ENCODE results near the gene SPIRE1. TPM values are rescaled to one million over a fixed set of nuclear protein-coding genes. Genes with fewer than 3 reads are reported as not detected.
"Not testable (repeated sequence)": the region's sequence is repeated elsewhere in the genome, so short reads cannot be mapped to it uniquely, and the experiment has no call there.

Gene SPIRE1
- total RNA-seq, 2 donors from 2014 or later = 5.7 to 7.4 TPM

- H3K36me3 Mint-ChIP-seq (ENCODE audit: insufficient read depth in 2 of 2) = peaks cover 2 to 8% of the 10 kb centered on the region in 2 donors
- H3K27ac Mint-ChIP-seq = no peak overlapping the region
- peaks cover 5% of the 10 kb centered on the region in 2 donors for H3K9me3 Mint-ChIP-seq
- ATAC-seq (replicated peaks in 1 of 2) (no peak), DNase-seq (no peak)
- H3K4me3 Mint-ChIP-seq = no peak overlapping the region
- H3K4me1 Mint-ChIP-seq (ENCODE audit: low read depth) = no peaks in the 10 kb centered on the region
- peaks cover 6% of the 10 kb centered on the region for H3K27me3 Mint-ChIP-seq (ENCODE audit: low read depth)
Measured at GRCh38 chr18:12552879-12553242, 105.0 kb downstream of the SPIRE1 start.

- H3K4me1 Mint-ChIP-seq (ENCODE audit: low read depth); ATAC-seq (replicated peaks in 1 of 2); H3K4me3 Mint-ChIP-seq; H3K27me3 Mint-ChIP-seq (ENCODE audit: low read depth); H3K9me3 Mint-ChIP-seq; H3K36me3 Mint-ChIP-seq (ENCODE audit: insufficient read depth in 2 of 2); DNase-seq; H3K27ac Mint-ChIP-seq: not testable (repeated sequence)
Measured at GRCh38 chr18:12551943-12552878, 105.7 kb downstream of the SPIRE1 start.

GRCh38 chr18:12551466-12551865 is 106.4 kb downstream of the SPIRE1 start:
- not testable (repeated sequence) for H3K4me3 Mint-ChIP-seq; H3K36me3 Mint-ChIP-seq (ENCODE audit: insufficient read depth in 2 of 2); DNase-seq; H3K4me1 Mint-ChIP-seq (ENCODE audit: low read depth); H3K27me3 Mint-ChIP-seq (ENCODE audit: low read depth); ATAC-seq (replicated peaks in 1 of 2); H3K27ac Mint-ChIP-seq; H3K9me3 Mint-ChIP-seq

GRCh38 chr18:12543697-12544096 is 114.2 kb downstream of the SPIRE1 start:
- Mint-ChIP-seq H3K4me1 (ENCODE audit: low read depth) (peaks cover 13% of the 10 kb centered on the region), H3K27ac (peak overlapping the region; percentile 57), H3K4me3 (no peak overlapping the region), H3K9me3 (peaks cover 1 to 8% of the 10 kb centered on the region in 2 donors), H3K27me3 (ENCODE audit: low read depth) (no peaks in the 10 kb centered on the region), H3K36me3 (ENCODE audit: insufficient read depth in 2 of 2) (peaks cover 7 to 8% of the 10 kb centered on the region in 2 donors)
- DNase-seq (no peak), ATAC-seq (replicated peaks in 1 of 2) (peak; percentile 18 to 25)

GRCh38 chr18:12540751-12541150 is 117.2 kb downstream of the SPIRE1 start:
- no peak overlapping the region for H3K27ac Mint-ChIP-seq
- H3K4me1 Mint-ChIP-seq (ENCODE audit: low read depth) = peaks cover 13% of the 10 kb centered on the region
- no peak for DNase-seq
- H3K36me3 Mint-ChIP-seq (ENCODE audit: insufficient read depth in 2 of 2) = peaks cover 7 to 8% of the 10 kb centered on the region in 2 donors
- no peak overlapping the region for H3K4me3 Mint-ChIP-seq
- peaks cover 3 to 8% of the 10 kb centered on the region in 2 donors for H3K9me3 Mint-ChIP-seq
- H3K27me3 Mint-ChIP-seq (ENCODE audit: low read depth) = no peaks in the 10 kb centered on the region
- no peak for ATAC-seq (replicated peaks in 1 of 2)

GRCh38 chr18:12539158-12539557 is 118.7 kb downstream of the SPIRE1 start:
- H3K36me3 Mint-ChIP-seq (ENCODE audit: insufficient read depth in 2 of 2); H3K4me1 Mint-ChIP-seq (ENCODE audit: low read depth); H3K27ac Mint-ChIP-seq; H3K27me3 Mint-ChIP-seq (ENCODE audit: low read depth); H3K9me3 Mint-ChIP-seq; ATAC-seq (replicated peaks in 1 of 2); H3K4me3 Mint-ChIP-seq; DNase-seq: not testable (repeated sequence)

- DNase-seq (no peak), ATAC-seq (replicated peaks in 1 of 2) (no peak)
- Mint-ChIP-seq H3K4me1 (ENCODE audit: low read depth) (no peaks in the 10 kb centered on the region), H3K4me3 (no peak overlapping the region), H3K36me3 (ENCODE audit: insufficient read depth in 2 of 2) (peaks cover 0 to under 1% of the 10 kb centered on the region in 2 donors), H3K9me3 (peaks cover 3% of the 10 kb centered on the region in 2 donors), H3K27me3 (ENCODE audit: low read depth) (no peaks in the 10 kb centered on the region), H3K27ac (no peak overlapping the region)
Measured at GRCh38 chr18:12534820-12535219, 123.1 kb downstream of the SPIRE1 start.

- ATAC-seq (replicated peaks in 1 of 2) (no peak), DNase-seq (no peak)
- Mint-ChIP-seq H3K27me3 (ENCODE audit: low read depth) (no peaks in the 10 kb centered on the region), H3K36me3 (ENCODE audit: insufficient read depth in 2 of 2) (no peaks in the 10 kb centered on the region), H3K27ac (no peak overlapping the region), H3K4me1 (ENCODE audit: low read depth) (no peaks in the 10 kb centered on the region), H3K9me3 (no peaks in the 10 kb centered on the region), H3K4me3 (no peak overlapping the region)
Measured at GRCh38 chr18:12532661-12533060, 125.2 kb downstream of the SPIRE1 start.

- no peak for ATAC-seq (replicated peaks in 1 of 2)
- H3K36me3 Mint-ChIP-seq (ENCODE audit: insufficient read depth in 2 of 2) = no peaks in the 10 kb centered on the region
Measured at GRCh38 chr18:12531749-12532148, 126.2 kb downstream of the SPIRE1 start.

GRCh38 chr18:12520442-12520992 is 137.4 kb downstream of the SPIRE1 start:
- H3K27me3 Mint-ChIP-seq (ENCODE audit: low read depth) = no peaks in the 10 kb centered on the region
- H3K4me3 Mint-ChIP-seq = no peak overlapping the region
- no peak overlapping the region for H3K27ac Mint-ChIP-seq
- no peaks in the 10 kb centered on the region for H3K9me3 Mint-ChIP-seq
- DNase-seq (no peak), ATAC-seq (replicated peaks in 1 of 2) (no peak)
- H3K4me1 Mint-ChIP-seq (ENCODE audit: low read depth) = no peaks in the 10 kb centered on the region
- no peaks in the 10 kb centered on the region for H3K36me3 Mint-ChIP-seq (ENCODE audit: insufficient read depth in 2 of 2)

More at GRCh38 chr18:12531749-12532148, 126.2 kb downstream of the SPIRE1 start:
- H3K27me3 Mint-ChIP-seq (ENCODE audit: low read depth) = no peaks in the 10 kb centered on the region
- H3K4me1 Mint-ChIP-seq (ENCODE audit: low read depth) = no peaks in the 10 kb centered on the region
- no peak overlapping the region for H3K27ac Mint-ChIP-seq
- no peak for DNase-seq
- H3K4me3 Mint-ChIP-seq = no peak overlapping the region
- no peaks in the 10 kb centered on the region for H3K9me3 Mint-ChIP-seq

GRCh38 chr18:12518832-12519531 is 138.9 kb downstream of the SPIRE1 start:
- Mint-ChIP-seq H3K4me3 (no peak overlapping the region), H3K9me3 (no peaks in the 10 kb centered on the region), H3K4me1 (ENCODE audit: low read depth) (no peaks in the 10 kb centered on the region), H3K27ac (no peak overlapping the region), H3K27me3 (ENCODE audit: low read depth) (no peaks in the 10 kb centered on the region), H3K36me3 (ENCODE audit: insufficient read depth in 2 of 2) (no peaks in the 10 kb centered on the region)
- ATAC-seq (replicated peaks in 1 of 2) (no peak), DNase-seq (no peak)

- Mint-ChIP-seq H3K27me3 (ENCODE audit: low read depth) (no peaks in the 10 kb centered on the region), H3K27ac (no peak overlapping the region), H3K9me3 (no peaks in the 10 kb centered on the region), H3K36me3 (ENCODE audit: insufficient read depth in 2 of 2) (no peaks in the 10 kb centered on the region), H3K4me3 (no peak overlapping the region), H3K4me1 (ENCODE audit: low read depth) (no peaks in the 10 kb centered on the region)
- ATAC-seq (replicated peaks in 1 of 2) (no peak), DNase-seq (no peak)
Measured at GRCh38 chr18:12518326-12518725, 139.6 kb downstream of the SPIRE1 start.

GRCh38 chr18:12517142-12517825 is 140.6 kb downstream of the SPIRE1 start:
- ATAC-seq (replicated peaks in 1 of 2) (no peak), DNase-seq (no peak)
- no peak overlapping the region for H3K4me3 Mint-ChIP-seq
- no peaks in the 10 kb centered on the region for H3K27me3 Mint-ChIP-seq (ENCODE audit: low read depth)
- no peak overlapping the region for H3K27ac Mint-ChIP-seq
- H3K9me3 Mint-ChIP-seq = no peaks in the 10 kb centered on the region
- H3K36me3 Mint-ChIP-seq (ENCODE audit: insufficient read depth in 2 of 2) = no peaks in the 10 kb centered on the region
- no peaks in the 10 kb centered on the region for H3K4me1 Mint-ChIP-seq (ENCODE audit: low read depth)
